GM23338 (cell line): ENCODE measurements around the gene UBE2K. TPM values are rescaled to one million over a fixed set of nuclear protein-coding genes. Genes with fewer than 3 reads are reported as not detected.

Source experiments
- ATAC-seq: fragments of 200-7000 bp; cut with Tn5 transposase; 3 replicates; pipeline ENCODE4 v1.9.1; 2020
- DNase-seq: peaks from one replicate; pipeline ENCODE4 v3.0.0-alpha.2; 2015; ENCODE audit warnings: low spot score
- H2AFZ ChIP-seq: fragments of 200-600 bp; sonication (generic); 2 replicates; pipeline ENCODE4 v1.8.0; 2016; ENCODE audit warnings: antibody characterized with exemption, mild to moderate bottlenecking, moderate library complexity
- H3F3A ChIP-seq: fragments of 200-600 bp; sonication (generic); replicated peaks from 2 replicates; pipeline ENCODE4 v1.8.0; 2017; ENCODE audit warnings: antibody characterized with exemption, mixed run types, low read depth
- H3K27ac ChIP-seq: fragments of 200-600 bp; sonication (generic); 2 replicates; pipeline ENCODE4 v1.6.1; 2016; ENCODE audit warnings: low read depth
- H3K27me3 ChIP-seq: fragments of 200-600 bp; sonication (generic); 2 replicates; pipeline ENCODE4 v1.8.0; 2016; ENCODE audit warnings: mild to moderate bottlenecking, mixed run types, moderate library complexity; ENCODE audit not compliant: insufficient read depth
- H3K36me3 ChIP-seq: fragments of 200-600 bp; sonication (generic); 2 replicates; pipeline ENCODE4 v1.8.0; 2016; ENCODE audit warnings: mild to moderate bottlenecking; ENCODE audit not compliant: insufficient read depth
- H3K4me1 ChIP-seq: fragments of 200-600 bp; sonication (generic); 2 replicates; pipeline ENCODE4 v1.8.0; 2016; ENCODE audit warnings: mild to moderate bottlenecking, moderate library complexity; ENCODE audit not compliant: insufficient read depth
- H3K4me2 ChIP-seq: fragments of 200-600 bp; sonication (generic); 2 replicates; pipeline ENCODE4 v1.7.1; 2017; ENCODE audit warnings: mixed run types
- H3K4me3 ChIP-seq: fragments of 200-600 bp; sonication (generic); 2 replicates; pipeline ENCODE4 v1.6.1; 2016; ENCODE audit warnings: mixed run types
- H3K79me2 ChIP-seq: fragments of 200-600 bp; sonication (generic); replicated peaks from 2 replicates; pipeline ENCODE4 v1.8.0; 2017; ENCODE audit warnings: mild to moderate bottlenecking; ENCODE audit not compliant: insufficient read depth
- H3K9me2 ChIP-seq: fragments of 200-600 bp; sonication (generic); 2 replicates; pipeline ENCODE4 v1.8.0; 2017; ENCODE audit not compliant: insufficient read depth
- H4K20me1 ChIP-seq: fragments of 200-600 bp; sonication (generic); replicated peaks from 2 replicates; pipeline ENCODE4 v1.8.0; 2017; ENCODE audit warnings: mild to moderate bottlenecking; ENCODE audit not compliant: insufficient read depth
- H3K27ac Mint-ChIP-seq: 2 replicates; pipeline ENCODE4 v1.8.0; 2020; ENCODE audit warnings: inconsistent platforms, mild to moderate bottlenecking, moderate library complexity, mixed read lengths
- H3K27me3 Mint-ChIP-seq: 3 replicates; pipeline ENCODE4 v1.8.0; 2022; ENCODE audit warnings: low read depth, mild to moderate bottlenecking, moderate library complexity, mixed read lengths, inconsistent platforms; ENCODE audit not compliant: insufficient read depth, poor library complexity
- H3K36me3 Mint-ChIP-seq: 3 replicates; pipeline ENCODE4 v1.8.0; 2021; ENCODE audit warnings: low read depth, mild to moderate bottlenecking, inconsistent platforms, moderate library complexity, mixed read lengths
- H3K4me1 Mint-ChIP-seq: 3 replicates; pipeline ENCODE4 v1.8.0; 2020; ENCODE audit warnings: mild to moderate bottlenecking, inconsistent platforms, mixed read lengths
- H3K4me3 Mint-ChIP-seq: 3 replicates; pipeline ENCODE4 v1.8.0; 2021; ENCODE audit warnings: moderate library complexity, mild to moderate bottlenecking, inconsistent platforms, mixed read lengths
- H3K9me3 Mint-ChIP-seq: 3 replicates; pipeline ENCODE4 v1.8.0; 2020; ENCODE audit warnings: moderate library complexity, mild to moderate bottlenecking, inconsistent platforms, mixed read lengths
- CREB1 ChIP-seq: fragments of 250-450 bp; sonication (Bioruptor Pico); IDR thresholded peaks from 2 replicates; pipeline ENCODE4 v1.5.0; 2020; ENCODE audit warnings: low read depth, mild to moderate bottlenecking, moderate library complexity
- EZH2 ChIP-seq: fragments of 200-600 bp; sonication (generic); IDR thresholded peaks from one replicate; pipeline ENCODE4 v1.8.0; 2017; ENCODE audit warnings: antibody characterized with exemption, mild to moderate bottlenecking, low read depth; ENCODE audit not compliant: unreplicated experiment
- EZH2phosphoT487 ChIP-seq: fragments of 200-600 bp; sonication (generic); IDR thresholded peaks from one replicate; pipeline ENCODE4 v1.8.1; 2018; ENCODE audit warnings: antibody characterized with exemption; ENCODE audit not compliant: unreplicated experiment
- JUNB ChIP-seq: IDR thresholded peaks from one replicate; pipeline ENCODE4 v1.6.1; 2016; ENCODE audit warnings: antibody characterized with exemption; ENCODE audit not compliant: unreplicated experiment
- NANOG ChIP-seq: IDR thresholded peaks from 2 replicates; pipeline ENCODE4 v1.6.1; 2016; ENCODE audit warnings: antibody characterized with exemption, borderline replicate concordance
- POLR2AphosphoS5 ChIP-seq: IDR thresholded peaks from 2 replicates; pipeline ENCODE4 v1.6.1; 2016; ENCODE audit warnings: antibody characterized with exemption, low read depth
- STAT1 ChIP-seq: IDR thresholded peaks from one replicate; pipeline ENCODE4 v1.6.1; 2016; ENCODE audit warnings: antibody characterized with exemption; ENCODE audit not compliant: unreplicated experiment
- ZNF114 ChIP-seq: fragments of 250-450 bp; sonication (Bioruptor Pico); IDR thresholded peaks from 2 replicates; pipeline ENCODE4 v1.5.0; 2020; ENCODE audit warnings: mild to moderate bottlenecking, moderate library complexity
- ZNF331 ChIP-seq: fragments of 250-450 bp; sonication (Bioruptor Pico); IDR thresholded peaks from 2 replicates; pipeline ENCODE4 v1.5.0; 2020; ENCODE audit warnings: low read depth, mild to moderate bottlenecking, moderate library complexity
- polyA plus RNA-seq: library from polyadenylated mRNA; unstranded; fragments of >200 nt; fragmentation: Nextera tagmentation; extraction: Ambion mirVana; gene quantifications from 2 replicates; pipeline ENCODE4 v1.2.1, GENCODE V29; 2016
- total RNA-seq: library from RNA; depleted of rRNA; stranded (reverse); fragments of >200 nt; shearing (Covaris generic); gene quantifications from 2 replicates; pipeline ENCODE4 v1.2.3, GENCODE V29; 2014
- TF ChIP-seq, protein P1 (sequence below): IDR thresholded peaks from 2 replicates; pipeline ENCODE4 v1.6.1; 2016; ENCODE audit warnings: antibody characterized with exemption
- TF ChIP-seq, protein P2 (sequence below), 2 experiments: fragments of 200-600 bp in 1 of 2; sonication (generic) in 1 of 2; conservative IDR thresholded peaks; 2 replicates each; pipeline versions ENCODE4 v1.5.1 to v1.6.1; 2016 to 2017; ENCODE audit warnings: antibody characterized with exemption in 2 of 2, low read depth in 2 of 2, mild to moderate bottlenecking in 2 of 2, moderate library complexity in 1 of 2
- TF ChIP-seq, protein P3 (sequence below): fragments of 250-450 bp; sonication (Bioruptor Pico); IDR thresholded peaks from 2 replicates; pipeline ENCODE4 v1.5.0; 2020; ENCODE audit warnings: mild to moderate bottlenecking, moderate library complexity

Gene UBE2K
- total and polyA plus RNA-seq, 2 experiments from 2014 or later, result 97.7 to 207 TPM

DNA sequence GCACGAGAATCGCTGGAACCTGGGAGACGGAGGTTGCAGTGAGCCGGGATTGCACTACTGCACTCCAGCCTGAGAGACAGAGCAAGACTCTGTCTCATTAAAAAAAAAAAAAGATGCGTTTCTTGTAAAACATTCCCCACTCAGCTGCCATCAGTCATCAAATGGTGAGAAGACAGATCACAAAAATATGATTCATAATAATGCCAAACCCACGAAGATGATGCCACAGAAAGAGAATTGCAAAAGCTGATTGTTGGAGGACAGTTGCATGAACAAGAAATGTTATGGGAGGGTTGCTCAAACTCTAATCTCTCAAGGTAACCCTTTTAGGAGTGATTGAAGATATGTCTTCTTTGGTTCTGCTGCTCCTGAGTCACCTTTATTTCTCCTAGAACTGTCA is 37.9 kb upstream of the UBE2K start (continued):
- TF ChIP-seq, protein P1, sequence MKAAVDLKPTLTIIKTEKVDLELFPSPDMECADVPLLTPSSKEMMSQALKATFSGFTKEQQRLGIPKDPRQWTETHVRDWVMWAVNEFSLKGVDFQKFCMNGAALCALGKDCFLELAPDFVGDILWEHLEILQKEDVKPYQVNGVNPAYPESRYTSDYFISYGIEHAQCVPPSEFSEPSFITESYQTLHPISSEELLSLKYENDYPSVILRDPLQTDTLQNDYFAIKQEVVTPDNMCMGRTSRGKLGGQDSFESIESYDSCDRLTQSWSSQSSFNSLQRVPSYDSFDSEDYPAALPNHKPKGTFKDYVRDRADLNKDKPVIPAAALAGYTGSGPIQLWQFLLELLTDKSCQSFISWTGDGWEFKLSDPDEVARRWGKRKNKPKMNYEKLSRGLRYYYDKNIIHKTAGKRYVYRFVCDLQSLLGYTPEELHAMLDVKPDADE, result no peak
- TF ChIP-seq STAT1, result no peak
- no peak for TF ChIP-seq ZNF114 (CRISPR knock-in tag)
- no peak for TF ChIP-seq NANOG

DNA sequence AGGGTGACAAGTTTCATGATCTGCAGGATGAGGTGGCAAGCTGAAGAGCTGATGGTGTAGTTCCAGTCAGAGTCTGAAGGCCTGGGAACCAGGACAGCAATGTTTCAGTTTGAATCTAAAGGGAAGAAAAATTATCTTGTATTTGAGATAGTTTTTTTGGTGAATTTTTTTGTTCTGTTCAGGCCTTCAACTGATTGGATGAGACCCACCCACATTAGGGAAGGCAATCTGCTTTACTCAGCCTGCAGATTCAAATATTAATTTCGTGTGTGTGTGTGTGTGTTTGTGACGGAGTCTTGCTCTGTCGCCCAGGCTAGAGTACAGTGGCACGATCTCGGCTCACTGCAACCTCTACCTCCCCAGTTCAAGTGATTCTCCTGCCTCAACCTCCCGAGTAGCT is 37.2 kb upstream of the UBE2K start:
- no peak overlapping the region for H3K4me3 Mint-ChIP-seq
- TF ChIP-seq CREB1 (CRISPR knock-in tag) (no peak), ZNF331 (CRISPR knock-in tag) (no peak), JUNB (no peak), EZH2phosphoT487 (no peak), POLR2AphosphoS5 (no peak), ZNF114 (CRISPR knock-in tag) (no peak), EZH2 (no peak)
- TF ChIP-seq, protein P2, sequence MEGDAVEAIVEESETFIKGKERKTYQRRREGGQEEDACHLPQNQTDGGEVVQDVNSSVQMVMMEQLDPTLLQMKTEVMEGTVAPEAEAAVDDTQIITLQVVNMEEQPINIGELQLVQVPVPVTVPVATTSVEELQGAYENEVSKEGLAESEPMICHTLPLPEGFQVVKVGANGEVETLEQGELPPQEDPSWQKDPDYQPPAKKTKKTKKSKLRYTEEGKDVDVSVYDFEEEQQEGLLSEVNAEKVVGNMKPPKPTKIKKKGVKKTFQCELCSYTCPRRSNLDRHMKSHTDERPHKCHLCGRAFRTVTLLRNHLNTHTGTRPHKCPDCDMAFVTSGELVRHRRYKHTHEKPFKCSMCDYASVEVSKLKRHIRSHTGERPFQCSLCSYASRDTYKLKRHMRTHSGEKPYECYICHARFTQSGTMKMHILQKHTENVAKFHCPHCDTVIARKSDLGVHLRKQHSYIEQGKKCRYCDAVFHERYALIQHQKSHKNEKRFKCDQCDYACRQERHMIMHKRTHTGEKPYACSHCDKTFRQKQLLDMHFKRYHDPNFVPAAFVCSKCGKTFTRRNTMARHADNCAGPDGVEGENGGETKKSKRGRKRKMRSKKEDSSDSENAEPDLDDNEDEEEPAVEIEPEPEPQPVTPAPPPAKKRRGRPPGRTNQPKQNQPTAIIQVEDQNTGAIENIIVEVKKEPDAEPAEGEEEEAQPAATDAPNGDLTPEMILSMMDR (conservative IDR thresholded peaks at IDR 0.05; ENCODE audit: low read depth in 2 of 2), result no peak
- TF ChIP-seq, protein P1, result no peak
- TF ChIP-seq, protein P3, sequence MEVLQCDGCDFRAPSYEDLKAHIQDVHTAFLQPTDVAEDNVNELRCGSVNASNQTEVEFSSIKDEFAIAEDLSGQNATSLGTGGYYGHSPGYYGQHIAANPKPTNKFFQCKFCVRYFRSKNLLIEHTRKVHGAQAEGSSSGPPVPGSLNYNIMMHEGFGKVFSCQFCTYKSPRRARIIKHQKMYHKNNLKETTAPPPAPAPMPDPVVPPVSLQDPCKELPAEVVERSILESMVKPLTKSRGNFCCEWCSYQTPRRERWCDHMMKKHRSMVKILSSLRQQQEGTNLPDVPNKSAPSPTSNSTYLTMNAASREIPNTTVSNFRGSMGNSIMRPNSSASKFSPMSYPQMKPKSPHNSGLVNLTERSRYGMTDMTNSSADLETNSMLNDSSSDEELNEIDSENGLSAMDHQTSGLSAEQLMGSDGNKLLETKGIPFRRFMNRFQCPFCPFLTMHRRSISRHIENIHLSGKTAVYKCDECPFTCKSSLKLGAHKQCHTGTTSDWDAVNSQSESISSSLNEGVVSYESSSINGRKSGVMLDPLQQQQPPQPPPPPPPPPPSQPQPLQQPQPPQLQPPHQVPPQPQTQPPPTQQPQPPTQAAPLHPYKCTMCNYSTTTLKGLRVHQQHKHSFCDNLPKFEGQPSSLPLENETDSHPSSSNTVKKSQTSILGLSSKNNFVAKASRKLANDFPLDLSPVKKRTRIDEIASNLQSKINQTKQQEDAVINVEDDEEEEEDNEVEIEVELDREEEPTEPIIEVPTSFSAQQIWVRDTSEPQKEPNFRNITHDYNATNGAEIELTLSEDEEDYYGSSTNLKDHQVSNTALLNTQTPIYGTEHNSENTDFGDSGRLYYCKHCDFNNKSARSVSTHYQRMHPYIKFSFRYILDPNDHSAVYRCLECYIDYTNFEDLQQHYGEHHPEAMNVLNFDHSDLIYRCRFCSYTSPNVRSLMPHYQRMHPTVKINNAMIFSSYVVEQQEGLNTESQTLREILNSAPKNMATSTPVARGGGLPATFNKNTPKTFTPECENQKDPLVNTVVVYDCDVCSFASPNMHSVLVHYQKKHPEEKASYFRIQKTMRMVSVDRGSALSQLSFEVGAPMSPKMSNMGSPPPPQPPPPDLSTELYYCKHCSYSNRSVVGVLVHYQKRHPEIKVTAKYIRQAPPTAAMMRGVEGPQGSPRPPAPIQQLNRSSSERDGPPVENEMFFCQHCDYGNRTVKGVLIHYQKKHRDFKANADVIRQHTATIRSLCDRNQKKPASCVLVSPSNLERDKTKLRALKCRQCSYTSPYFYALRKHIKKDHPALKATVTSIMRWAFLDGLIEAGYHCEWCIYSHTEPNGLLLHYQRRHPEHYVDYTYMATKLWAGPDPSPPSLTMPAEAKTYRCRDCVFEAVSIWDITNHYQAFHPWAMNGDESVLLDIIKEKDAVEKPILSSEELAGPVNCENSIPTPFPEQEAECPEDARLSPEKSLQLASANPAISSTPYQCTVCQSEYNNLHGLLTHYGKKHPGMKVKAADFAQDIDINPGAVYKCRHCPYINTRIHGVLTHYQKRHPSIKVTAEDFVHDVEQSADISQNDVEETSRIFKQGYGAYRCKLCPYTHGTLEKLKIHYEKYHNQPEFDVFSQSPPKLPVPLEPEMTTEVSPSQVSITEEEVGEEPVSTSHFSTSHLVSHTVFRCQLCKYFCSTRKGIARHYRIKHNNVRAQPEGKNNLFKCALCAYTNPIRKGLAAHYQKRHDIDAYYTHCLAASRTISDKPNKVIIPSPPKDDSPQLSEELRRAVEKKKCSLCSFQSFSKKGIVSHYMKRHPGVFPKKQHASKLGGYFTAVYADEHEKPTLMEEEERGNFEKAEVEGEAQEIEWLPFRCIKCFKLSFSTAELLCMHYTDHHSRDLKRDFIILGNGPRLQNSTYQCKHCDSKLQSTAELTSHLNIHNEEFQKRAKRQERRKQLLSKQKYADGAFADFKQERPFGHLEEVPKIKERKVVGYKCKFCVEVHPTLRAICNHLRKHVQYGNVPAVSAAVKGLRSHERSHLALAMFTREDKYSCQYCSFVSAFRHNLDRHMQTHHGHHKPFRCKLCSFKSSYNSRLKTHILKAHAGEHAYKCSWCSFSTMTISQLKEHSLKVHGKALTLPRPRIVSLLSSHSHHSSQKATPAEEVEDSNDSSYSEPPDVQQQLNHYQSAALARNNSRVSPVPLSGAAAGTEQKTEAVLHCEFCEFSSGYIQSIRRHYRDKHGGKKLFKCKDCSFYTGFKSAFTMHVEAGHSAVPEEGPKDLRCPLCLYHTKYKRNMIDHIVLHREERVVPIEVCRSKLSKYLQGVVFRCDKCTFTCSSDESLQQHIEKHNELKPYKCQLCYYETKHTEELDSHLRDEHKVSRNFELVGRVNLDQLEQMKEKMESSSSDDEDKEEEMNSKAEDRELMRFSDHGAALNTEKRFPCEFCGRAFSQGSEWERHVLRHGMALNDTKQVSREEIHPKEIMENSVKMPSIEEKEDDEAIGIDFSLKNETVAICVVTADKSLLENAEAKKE, result no peak

More for the DNA sequence above, 37.2 kb upstream of the UBE2K start:
- no peaks in the 10 kb centered on the region for H3K9me3 Mint-ChIP-seq
- no peaks in the 10 kb centered on the region for H4K20me1 ChIP-seq
- no peaks in the 10 kb centered on the region for H3K4me1 Mint-ChIP-seq
- no peak overlapping the region for H2AFZ ChIP-seq
- no peaks in the 10 kb centered on the region for H3K36me3 Mint-ChIP-seq
- no peak overlapping the region for H3K4me2 ChIP-seq
- no peaks in the 10 kb centered on the region for H3K79me2 ChIP-seq
- no peak for ATAC-seq
- H3K36me3 ChIP-seq, result no peaks in the 10 kb centered on the region
- no peaks in the 10 kb centered on the region for H3F3A ChIP-seq
- H3K4me1 ChIP-seq, result no peaks in the 10 kb centered on the region
- no peak for DNase-seq
- no peak overlapping the region for H3K4me3 ChIP-seq
- no peaks in the 10 kb centered on the region for H3K27me3 Mint-ChIP-seq
- no peaks in the 10 kb centered on the region for H3K9me2 ChIP-seq
- no peak overlapping the region for H3K27ac Mint-ChIP-seq
- H3K27ac ChIP-seq, result no peak overlapping the region
- no peaks in the 10 kb centered on the region for H3K27me3 ChIP-seq
